Neuronal stem cell (in vitro differentiated cells): ENCODE data around the gene MYPN.

Experiments used
- DNase-seq: peaks from one replicate; pipeline ENCODE4 v3.0.0-alpha.2; 2013; ENCODE audit warnings: low spot score
- H2AFZ ChIP-seq: one replicate; pipeline ENCODE4 v1.6.1; 2013; ENCODE audit warnings: mild to moderate bottlenecking, low read length, inconsistent platforms
- H2AK5ac ChIP-seq: 2 replicates; pipeline ENCODE4 v1.6.1; 2013; ENCODE audit warnings: low read depth, mild to moderate bottlenecking, inconsistent platforms, low read length, moderate library complexity, mixed read lengths
- H2BK120ac ChIP-seq: 2 replicates; pipeline ENCODE4 v1.6.1; 2013; ENCODE audit warnings: low read depth, mild to moderate bottlenecking, inconsistent platforms, low read length, moderate library complexity, mixed read lengths
- H2BK12ac ChIP-seq: one replicate; pipeline ENCODE4 v1.6.1; 2013; ENCODE audit warnings: low read length, inconsistent platforms
- H2BK15ac ChIP-seq: 2 replicates; pipeline ENCODE4 v1.6.1; 2013; ENCODE audit warnings: mild to moderate bottlenecking, low read length, inconsistent platforms, mixed read lengths
- H2BK5ac ChIP-seq: one replicate; pipeline ENCODE4 v1.6.1; 2013; ENCODE audit warnings: inconsistent platforms, mild to moderate bottlenecking, low read length, moderate library complexity
- H3K14ac ChIP-seq: one replicate; pipeline ENCODE4 v1.6.1; 2013; ENCODE audit warnings: low read length, inconsistent platforms
- H3K18ac ChIP-seq: 2 replicates; pipeline ENCODE4 v1.6.1; 2013; ENCODE audit warnings: low read length, inconsistent platforms
- H3K23ac ChIP-seq: 2 replicates; pipeline ENCODE4 v1.6.1; 2013; ENCODE audit warnings: low read depth, mild to moderate bottlenecking, mixed read lengths, low read length, inconsistent platforms; ENCODE audit not compliant: poor library complexity
- H3K27ac ChIP-seq: replicated peaks from 3 replicates; pipeline ENCODE4 v1.5.1; 2013; ENCODE audit warnings: low read length, inconsistent platforms
- H3K27me3 ChIP-seq, 3 experiments: 2 replicates each; pipeline ENCODE4 v1.6.1; 2013; ENCODE audit warnings: low read length in 3 of 3, mild to moderate bottlenecking in 2 of 3, inconsistent platforms in 1 of 3, low read depth in 1 of 3, mixed read lengths in 1 of 3, moderate library complexity in 1 of 3; ENCODE audit not compliant: control insufficient read depth in 3 of 3, insufficient read depth in 3 of 3
- H3K36me3 ChIP-seq, 2 donors: replicated peaks in 1 of 2; 2 replicates each; pipeline ENCODE4 v1.6.1; 2013; ENCODE audit warnings: low read length in 2 of 2; ENCODE audit not compliant: control insufficient read depth in 2 of 2, insufficient read depth in 2 of 2
- H3K4ac ChIP-seq: 2 replicates; pipeline ENCODE4 v1.6.1; 2013; ENCODE audit warnings: inconsistent platforms, mild to moderate bottlenecking, low read length, moderate library complexity
- H3K4me1 ChIP-seq, 2 donors: 1 replicate in 1 of 2; 2 replicates in 1 of 2; pipeline ENCODE4 v1.6.1; 2013; ENCODE audit warnings: low read length in 2 of 2, low read depth in 1 of 2; ENCODE audit not compliant: control insufficient read depth in 2 of 2, insufficient read depth in 1 of 2
- H3K4me2 ChIP-seq: one replicate; pipeline ENCODE4 v1.6.1; 2013; ENCODE audit warnings: mild to moderate bottlenecking, low read length, inconsistent platforms; ENCODE audit not compliant: insufficient read depth, poor library complexity, severe bottlenecking
- H3K4me3 ChIP-seq, 2 donors: 2 replicates each; pipeline ENCODE4 v1.5.1; 2013; ENCODE audit warnings: low read length in 2 of 2, mild to moderate bottlenecking in 2 of 2, inconsistent platforms in 1 of 2, moderate library complexity in 1 of 2
- H3K79me1 ChIP-seq: one replicate; pipeline ENCODE4 v1.6.1; 2013; ENCODE audit warnings: low read depth, mild to moderate bottlenecking, inconsistent platforms, low read length, moderate library complexity
- H3K9ac ChIP-seq: one replicate; pipeline ENCODE4 v1.6.1; 2013; ENCODE audit warnings: mild to moderate bottlenecking, low read depth, low read length, inconsistent platforms; ENCODE audit not compliant: poor library complexity
- H3K9me3 ChIP-seq, 2 donors: replicated peaks in 1 of 2; 2 replicates each; pipeline versions ENCODE3 to v1.6.1; 2013; ENCODE audit warnings: low read length in 2 of 2, mild to moderate bottlenecking in 2 of 2, inconsistent platforms in 1 of 2, low read depth in 1 of 2, mixed read lengths in 1 of 2, moderate library complexity in 1 of 2; ENCODE audit not compliant: control insufficient read depth in 2 of 2, insufficient read depth in 1 of 2
- H4K8ac ChIP-seq: one replicate; pipeline ENCODE4 v1.6.1; 2013; ENCODE audit warnings: low read depth, mild to moderate bottlenecking, inconsistent platforms, low read length, moderate library complexity
- H4K91ac ChIP-seq: one replicate; pipeline ENCODE4 v1.6.1; 2013; ENCODE audit warnings: low read length, low read depth, mild to moderate bottlenecking, inconsistent platforms; ENCODE audit not compliant: poor library complexity
- WGBS, 2 donors: extraction: QIAGEN DNeasy Blood & Tissue Kit; methylation state at CpG; one replicate each; pipeline ENCODE4 v1.1.7; 2013; ENCODE audit warnings: missing lambda C conversion rate in 2 of 2, mixed read lengths in 1 of 2; ENCODE audit not compliant: insufficient read length in 2 of 2, insufficient replicate concordance in 1 of 2; ENCODE audit errors: extremely low coverage in 2 of 2; 5-methylcytosine and 5-hydroxymethylcytosine counted together

Gene MYPN

DNA sequence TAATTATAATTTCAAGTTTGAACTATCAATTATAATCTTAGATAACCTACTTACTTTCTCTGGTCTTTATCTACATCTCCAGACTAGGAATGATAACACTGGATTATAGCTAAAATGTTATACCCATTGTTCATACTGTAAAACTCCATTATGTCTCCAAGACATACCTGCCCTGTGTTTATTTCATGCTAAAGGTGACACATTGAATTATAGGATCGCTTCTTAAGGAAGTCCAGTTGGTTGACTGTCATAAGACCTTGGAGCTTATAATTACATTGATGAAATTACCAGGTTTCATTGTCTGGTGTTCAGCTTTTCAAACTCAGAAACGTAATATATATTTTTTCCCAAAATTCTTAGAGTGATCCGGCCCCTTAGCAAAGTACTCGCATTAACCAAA, 18.7 kb upstream of the MYPN start:
- WGBS, 2 donors: no CpG with 5 or more reads among the region's 4 CpGs
- Histone ChIP-seq H4K91ac (no peak overlapping the region), H2BK120ac (no peak overlapping the region), H3K36me3 (no peaks in the 10 kb centered on the region), H3K18ac (no peak overlapping the region), H2BK12ac (no peak overlapping the region), H3K4me2 (no peak overlapping the region), H3K27me3 (peaks cover 0 to 3% (median 0%) of the 10 kb centered on the region in 3 experiments), H2AK5ac (no peak overlapping the region), H3K9me3 (no peaks in the 10 kb centered on the region), H3K4me1 (no peaks in the 10 kb centered on the region), H3K9ac (no peak overlapping the region), H3K4me3 (no peak overlapping the region), H3K4ac (no peak overlapping the region), H2AFZ (no peak overlapping the region), H2BK15ac (no peak overlapping the region), H2BK5ac (no peak overlapping the region), H4K8ac (no peak overlapping the region), H3K27ac (no peak overlapping the region), H3K23ac (no peak overlapping the region), H3K14ac (no peak overlapping the region), H3K79me1 (no peaks in the 10 kb centered on the region)
- no peak for DNase-seq

DNA sequence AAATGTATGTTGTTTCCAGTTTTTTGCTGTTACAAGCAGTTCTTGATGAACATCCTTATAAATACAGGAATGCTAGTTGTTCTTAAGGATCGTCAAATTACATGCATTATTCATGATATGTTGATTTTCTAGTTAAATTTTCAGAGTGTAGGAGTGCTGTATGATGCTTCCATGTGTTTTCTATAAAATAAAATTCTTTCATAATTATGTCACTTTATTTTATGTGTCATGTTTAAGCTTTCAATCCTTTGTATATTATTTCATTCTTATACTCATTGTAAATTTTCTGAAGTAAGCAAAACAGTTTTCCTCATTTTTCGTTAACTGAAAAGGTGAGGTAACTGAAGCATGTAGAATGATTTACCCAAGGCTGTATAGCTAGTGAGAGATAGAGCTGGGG, 16.8 kb upstream of the MYPN start:
- DNase-seq: no peak

DNA sequence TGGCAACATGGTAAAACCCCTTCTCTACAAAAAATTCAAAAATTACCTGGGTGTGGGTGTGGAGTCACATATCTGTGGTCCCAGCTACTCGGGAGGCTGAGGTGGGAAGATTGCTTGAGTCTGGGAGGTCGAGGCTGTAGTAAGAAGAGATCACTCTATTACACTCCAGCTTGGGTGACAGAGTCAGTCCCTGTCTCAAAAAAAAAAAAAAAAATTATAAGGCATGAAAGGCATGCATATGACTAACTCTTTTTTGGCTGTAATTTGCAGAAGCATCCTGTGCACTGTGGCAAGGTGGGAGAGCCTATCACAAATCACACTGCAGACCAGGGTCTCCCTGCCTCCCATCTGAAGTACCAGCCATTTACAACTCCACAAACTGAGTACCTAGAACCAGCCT, 14.1 kb upstream of the MYPN start:
- H2AK5ac ChIP-seq: no peak overlapping the region
- H3K4me2 ChIP-seq: no peak overlapping the region
- H2BK120ac ChIP-seq: no peak overlapping the region
- H4K91ac ChIP-seq: no peak overlapping the region
- no peak overlapping the region for H2BK5ac ChIP-seq
- no peak for DNase-seq
- no peak overlapping the region for H3K23ac ChIP-seq
- H4K8ac ChIP-seq: no peak overlapping the region
- no peak overlapping the region for H2BK12ac ChIP-seq
- no peak overlapping the region for H3K18ac ChIP-seq
- H3K14ac ChIP-seq: no peak overlapping the region
- H3K36me3 ChIP-seq: no peaks in the 10 kb centered on the region
- no peak overlapping the region for H3K4me3 ChIP-seq
- H3K4ac ChIP-seq: no peak overlapping the region
- H2AFZ ChIP-seq: no peak overlapping the region
- H2BK15ac ChIP-seq: no peak overlapping the region
- no peaks in the 10 kb centered on the region for H3K27me3 ChIP-seq
- WGBS, 2 donors: no CpG with 5 or more reads among the region's 2 CpGs
- H3K27ac ChIP-seq: no peak overlapping the region
- peaks cover 0 to 2% of the 10 kb centered on the region in 2 donors for H3K4me1 ChIP-seq
- H3K9me3 ChIP-seq: no peaks in the 10 kb centered on the region
- H3K9ac ChIP-seq: no peak overlapping the region
- no peaks in the 10 kb centered on the region for H3K79me1 ChIP-seq

More for the DNA sequence above, 16.8 kb upstream of the MYPN start:
- Histone ChIP-seq H3K4ac (no peak overlapping the region), H2AK5ac (no peak overlapping the region), H3K79me1 (no peaks in the 10 kb centered on the region), H2BK5ac (no peak overlapping the region), H3K9me3 (no peaks in the 10 kb centered on the region), H3K4me1 (peaks cover 0 to 2% of the 10 kb centered on the region in 2 donors), H2BK120ac (no peak overlapping the region), H3K23ac (no peak overlapping the region), H2BK12ac (no peak overlapping the region), H2AFZ (no peak overlapping the region), H3K36me3 (no peaks in the 10 kb centered on the region), H3K4me3 (no peak overlapping the region), H3K14ac (no peak overlapping the region), H3K27ac (no peak overlapping the region), H4K8ac (no peak overlapping the region), H3K18ac (no peak overlapping the region), H2BK15ac (no peak overlapping the region), H3K4me2 (no peak overlapping the region), H3K27me3 (peaks cover 0 to 3% (median 0%) of the 10 kb centered on the region in 3 experiments), H3K9ac (no peak overlapping the region), H4K91ac (no peak overlapping the region)
- no CpG with 5 or more reads among the region's 2 CpGs for WGBS, 2 donors

DNA sequence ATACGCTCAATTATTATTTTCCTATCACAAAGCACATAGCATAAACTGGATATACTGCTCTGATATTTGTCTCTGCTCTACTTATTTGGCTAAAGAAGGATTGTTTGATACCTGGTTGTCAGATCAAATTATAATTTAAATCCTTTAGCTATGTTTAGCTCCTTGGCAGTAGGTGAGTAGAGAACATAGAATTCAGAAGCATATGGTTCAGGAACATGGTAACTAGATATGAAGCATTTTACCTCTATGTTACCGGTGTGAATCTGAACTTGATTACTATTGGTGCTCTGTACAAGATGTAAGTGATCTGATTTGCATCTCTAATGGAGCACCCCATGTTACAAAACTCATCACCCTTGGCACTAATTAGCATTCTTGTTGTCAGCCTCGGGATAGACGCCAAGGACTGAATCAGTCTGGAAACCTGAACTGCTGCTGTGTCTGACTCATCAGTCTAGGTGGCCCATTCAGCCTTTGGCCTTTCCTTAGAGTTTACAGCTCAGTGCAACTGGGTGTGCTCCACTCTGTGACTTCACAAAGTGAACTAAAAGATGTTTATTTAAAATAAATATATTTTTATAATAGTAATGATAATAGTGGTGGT, 12.3 kb upstream of the MYPN start:
- H3K27ac ChIP-seq: no peak overlapping the region
- peaks cover 0 to 2% of the 10 kb centered on the region in 2 donors for H3K4me1 ChIP-seq
- H2BK15ac ChIP-seq: no peak overlapping the region
- no peak overlapping the region for H3K4me3 ChIP-seq
- no peak overlapping the region for H3K14ac ChIP-seq
- no peak overlapping the region for H2BK120ac ChIP-seq
- no peak overlapping the region for H4K8ac ChIP-seq
- no peak overlapping the region for H4K91ac ChIP-seq
- H3K36me3 ChIP-seq: no peaks in the 10 kb centered on the region
- H2AK5ac ChIP-seq: no peak overlapping the region
- no peak overlapping the region for H3K18ac ChIP-seq
- H2AFZ ChIP-seq: peak overlapping the region; percentile 24
- no peak for DNase-seq
- no CpG with 5 or more reads among the region's 4 CpGs for WGBS, 2 donors
- H3K9me3 ChIP-seq: no peaks in the 10 kb centered on the region
- H3K9ac ChIP-seq: no peak overlapping the region
- no peak overlapping the region for H2BK5ac ChIP-seq
- H3K79me1 ChIP-seq: no peaks in the 10 kb centered on the region
- no peak overlapping the region for H3K23ac ChIP-seq
- H2BK12ac ChIP-seq: no peak overlapping the region
- H3K4me2 ChIP-seq: no peak overlapping the region
- H3K27me3 ChIP-seq: no peaks in the 10 kb centered on the region
- no peak overlapping the region for H3K4ac ChIP-seq
